PFSK-1 (cell line): ENCODE results near the gene UBE2L5.
A peak's percentile ranks its signal among the peaks of the same experiment; 100 is the strongest.

Experiments used
- REST ChIP-seq, 2 experiments: IDR thresholded peaks; 2 replicates each; pipeline versions ENCODE4 v1.6.1 to v1.8.0; 2011 to 2012; ENCODE audit warnings: low read depth in 2 of 2, low read length in 2 of 2, control low read depth in 1 of 2, inconsistent platforms in 1 of 2, mild to moderate bottlenecking in 1 of 2, moderate library complexity in 1 of 2; ENCODE audit not compliant: insufficient read depth in 1 of 2
- TAF1 ChIP-seq: IDR thresholded peaks from 2 replicates; pipeline ENCODE4 v1.6.1; 2012; ENCODE audit warnings: low read length, control low read depth, borderline replicate concordance; ENCODE audit not compliant: insufficient read depth

GRCh38 chr13:30463787-30464495, 41.6 kb downstream of the UBE2L5 start:
- TF ChIP-seq TAF1 (peak; percentile 33; the same call in 1 of the 2 replicates), REST (IDR thresholded peaks at IDR 0.05; ENCODE audit: insufficient read depth in 1 of 2, low read depth in 2 of 2, low read length in 2 of 2) (no peak)
